GM19099 (cell line): Measurements from ENCODE around the gene WDR64.

ENCODE experiments used
- POLR2A ChIP-seq: IDR thresholded peaks from 3 replicates; pipeline ENCODE4 v1.6.1; 2011; ENCODE audit warnings: low read depth; ENCODE audit not compliant: insufficient read length; ENCODE audit errors: extremely low read depth

The WDR64 gene

DNA sequence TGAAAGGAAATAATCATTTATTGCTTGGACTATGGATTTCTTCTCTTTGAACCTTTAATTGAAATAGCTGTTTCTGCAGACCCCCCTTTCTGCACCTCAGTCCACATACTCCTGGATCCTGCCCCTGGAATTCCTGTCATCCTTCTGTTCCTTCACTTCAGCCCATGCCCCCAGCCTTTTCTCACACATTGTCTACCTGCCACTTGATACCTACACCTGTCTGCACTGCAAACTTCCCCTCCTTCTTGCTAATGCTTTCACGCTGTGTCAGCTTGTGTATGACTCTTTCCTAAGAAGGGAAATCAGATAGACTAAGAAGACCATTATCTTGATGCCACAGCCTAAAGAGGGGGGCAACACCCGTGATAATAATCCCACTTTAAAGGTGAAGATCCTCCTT, 115.7 kb downstream of the WDR64 start:
- TF ChIP-seq POLR2A: no peak

DNA sequence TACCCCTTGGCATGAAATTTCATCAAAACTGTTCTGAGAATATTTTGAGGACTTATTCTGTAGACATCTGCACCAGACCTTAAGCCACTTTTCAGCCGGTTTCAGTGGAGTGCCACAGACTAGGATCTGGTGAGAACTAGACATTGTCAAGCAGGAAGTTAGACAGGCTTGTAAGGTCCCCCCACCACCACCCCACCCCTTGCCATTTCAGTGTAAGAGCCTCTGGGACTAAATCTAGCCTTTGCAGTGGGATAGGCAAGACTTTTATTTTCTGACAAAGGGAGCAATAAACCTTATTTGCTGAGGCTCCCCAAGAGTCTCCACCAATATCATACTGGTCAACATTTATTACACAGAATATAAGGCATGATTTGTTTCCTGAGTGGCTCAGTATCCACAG, 118.0 kb downstream of the WDR64 start:
- TF ChIP-seq POLR2A: no peak

DNA sequence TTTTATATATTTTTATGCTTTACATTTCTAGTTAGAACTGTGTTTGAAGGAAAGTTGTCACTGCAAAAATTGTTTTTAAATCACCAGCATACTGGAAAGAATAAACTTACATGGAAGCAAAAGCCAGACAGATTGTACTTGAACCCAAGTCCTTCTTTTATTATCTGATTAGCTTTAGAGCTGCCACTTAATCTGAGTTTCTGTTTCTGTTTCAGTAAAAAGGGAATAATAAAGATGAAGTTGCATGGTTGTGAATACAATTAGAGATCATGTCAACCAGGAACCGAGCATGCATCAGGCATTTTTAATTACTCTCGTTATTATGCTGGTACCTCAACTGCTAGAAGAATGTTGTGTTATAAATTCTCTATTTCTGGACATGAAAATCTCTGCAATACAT, 119.0 kb downstream of the WDR64 start:
- no peak for TF ChIP-seq POLR2A

DNA sequence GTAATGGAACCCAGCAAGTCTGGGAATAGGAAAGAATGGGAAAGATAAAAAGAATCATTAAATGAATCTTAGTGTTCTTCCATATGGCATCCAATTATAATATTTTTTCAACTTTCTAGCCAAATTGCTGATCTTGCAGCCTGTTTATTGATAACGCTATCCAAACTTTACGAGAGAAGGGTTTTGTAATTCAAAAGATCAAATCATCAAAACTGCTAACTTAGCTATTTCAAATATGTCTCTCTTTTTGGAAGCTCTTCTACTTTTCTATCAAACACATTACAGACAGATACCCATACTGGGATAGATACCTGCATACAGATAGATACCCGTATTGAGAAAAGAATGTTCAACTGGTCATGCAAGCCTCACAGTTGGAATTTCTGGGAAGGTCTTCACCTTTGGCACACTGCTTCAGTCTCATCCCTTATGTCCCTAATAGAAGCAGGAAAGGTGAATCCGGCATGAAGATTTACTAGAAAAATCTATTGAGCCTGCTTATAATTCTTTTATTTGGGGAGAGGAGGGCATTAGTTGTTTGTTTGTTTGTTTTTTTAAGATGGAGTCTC, 120.9 kb downstream of the WDR64 start:
- no peak for TF ChIP-seq POLR2A

DNA sequence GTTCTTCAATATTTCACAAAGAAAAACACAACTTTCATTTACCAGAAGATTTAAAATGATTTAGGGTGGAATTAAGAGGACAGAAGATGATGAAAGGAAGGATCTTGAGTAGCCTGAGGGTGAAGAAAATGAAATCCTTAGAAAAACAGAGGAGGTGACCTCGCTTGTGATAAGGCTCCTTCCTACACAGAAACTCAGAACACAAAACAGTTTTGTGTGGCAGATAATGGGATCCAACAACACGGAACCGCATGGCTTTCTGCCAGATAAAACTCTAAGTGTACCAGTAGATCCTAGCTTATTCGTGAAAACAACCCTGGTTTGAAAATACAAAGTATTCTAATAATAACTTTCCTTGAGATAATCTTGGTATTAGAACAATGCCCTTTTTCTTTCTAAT, 121.9 kb downstream of the WDR64 start:
- no peak for TF ChIP-seq POLR2A

DNA sequence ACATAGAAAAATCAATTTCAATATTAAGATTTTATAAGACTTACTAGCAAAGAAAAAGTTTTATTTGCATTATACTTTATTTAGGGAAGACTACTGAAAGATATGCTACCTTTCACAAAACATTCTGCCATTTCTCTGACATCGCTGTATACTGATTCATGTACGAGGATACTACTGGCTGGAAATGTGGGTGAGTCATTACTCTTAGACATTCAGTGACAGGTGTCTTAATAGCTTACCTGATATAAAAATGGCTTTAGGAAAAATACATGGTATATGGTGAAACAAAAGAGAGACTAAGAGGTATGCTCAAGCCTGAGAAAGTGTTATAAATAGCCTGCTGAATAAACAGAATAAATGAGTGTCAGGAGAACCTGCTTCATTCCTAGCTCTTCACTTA, 122.9 kb downstream of the WDR64 start:
- TF ChIP-seq POLR2A: no peak

DNA sequence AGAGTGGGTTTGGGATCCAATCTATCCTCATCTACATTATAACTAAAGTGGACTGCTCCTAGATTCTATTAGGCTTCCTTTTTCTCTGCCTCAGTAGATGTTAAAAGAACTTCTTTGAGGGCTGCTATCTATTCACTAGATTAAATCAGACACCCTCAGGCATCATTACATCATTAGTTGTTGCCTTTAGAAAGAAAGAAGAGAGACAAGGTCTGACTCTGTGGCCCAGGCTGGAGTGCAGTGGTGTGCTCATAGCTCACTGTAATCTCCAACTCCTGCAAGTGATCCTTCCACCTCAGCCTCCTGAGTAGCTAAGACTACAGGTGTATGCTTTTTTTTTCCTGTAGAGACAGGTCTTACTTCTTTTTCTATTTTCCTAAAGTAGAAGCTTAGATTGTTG, 124.8 kb downstream of the WDR64 start:
- no peak for TF ChIP-seq POLR2A

DNA sequence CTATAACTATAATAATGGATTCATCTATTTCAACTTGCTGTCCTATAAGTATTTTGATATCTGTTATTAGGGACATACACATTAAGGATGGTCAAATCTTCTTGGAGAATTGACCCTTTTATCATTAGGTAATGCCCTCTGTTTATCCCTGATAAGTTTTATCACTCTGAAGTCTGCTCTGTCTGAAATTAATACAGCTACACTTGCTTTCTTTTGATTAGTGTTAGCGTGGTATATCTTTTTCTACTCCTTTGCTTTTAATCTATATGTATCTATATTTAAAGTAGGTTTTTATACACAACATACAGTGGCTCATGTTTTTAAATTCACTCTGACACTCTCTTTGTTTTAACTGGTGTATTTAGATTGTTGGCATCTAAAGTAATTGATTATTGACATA, 126.0 kb downstream of the WDR64 start:
- TF ChIP-seq POLR2A: no peak

DNA sequence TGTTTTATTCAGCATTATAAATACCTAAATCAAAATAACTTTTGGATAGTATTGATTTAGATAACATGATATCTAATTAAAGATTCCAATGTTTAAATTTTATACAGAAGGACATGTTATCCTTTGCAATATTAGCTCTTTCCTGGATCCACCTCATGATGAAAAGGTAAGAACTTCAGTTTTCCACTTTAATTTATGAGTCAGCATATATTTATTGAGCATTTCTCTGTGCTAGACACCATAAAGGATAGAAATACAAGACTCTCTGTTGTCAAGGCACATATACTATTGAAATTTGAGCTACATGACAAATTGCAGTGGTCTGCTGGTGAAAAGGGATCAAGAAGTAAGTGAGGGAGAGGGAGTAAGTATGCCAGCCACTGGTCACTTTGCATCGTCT, 127.8 kb downstream of the WDR64 start:
- no peak for TF ChIP-seq POLR2A

DNA sequence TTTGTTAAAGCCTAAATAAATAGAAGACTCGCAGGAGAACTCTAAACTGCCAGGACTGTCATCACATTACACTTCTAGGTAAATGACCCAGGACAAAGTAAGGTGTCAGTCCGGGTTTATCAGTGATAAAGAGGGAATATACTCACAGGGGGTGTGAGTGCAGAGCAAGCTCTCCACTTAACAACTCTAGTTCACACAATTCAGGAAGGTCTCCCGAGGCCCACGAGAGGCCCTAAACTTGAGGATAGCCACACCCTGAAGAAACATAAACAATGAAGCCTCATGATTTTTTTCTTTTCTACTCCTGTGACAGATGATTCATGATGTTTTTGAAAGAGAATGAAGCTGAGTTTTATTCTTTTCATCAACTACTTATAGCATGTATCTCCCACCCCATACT, 130.3 kb downstream of the WDR64 start:
- TF ChIP-seq POLR2A: no peak

DNA sequence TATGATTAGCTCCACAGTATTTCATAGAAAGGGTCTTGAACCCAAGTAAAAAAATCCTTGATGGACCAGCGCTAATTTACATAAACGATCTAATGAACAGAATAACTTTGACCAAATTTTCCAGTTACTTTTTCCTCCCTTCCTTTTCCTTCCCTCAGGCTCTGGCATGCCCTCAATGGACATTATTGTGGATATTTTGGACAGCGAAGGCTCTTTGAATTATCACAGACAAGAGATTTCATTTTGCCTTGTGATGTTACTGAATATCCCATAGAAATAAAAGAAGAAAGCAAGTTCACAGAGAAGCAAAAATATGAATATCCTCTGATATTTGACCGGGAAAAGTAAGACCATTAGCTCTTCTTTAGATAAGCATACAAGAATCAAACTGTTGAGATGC, 135.6 kb downstream of the WDR64 start:
- TF ChIP-seq POLR2A: no peak

DNA sequence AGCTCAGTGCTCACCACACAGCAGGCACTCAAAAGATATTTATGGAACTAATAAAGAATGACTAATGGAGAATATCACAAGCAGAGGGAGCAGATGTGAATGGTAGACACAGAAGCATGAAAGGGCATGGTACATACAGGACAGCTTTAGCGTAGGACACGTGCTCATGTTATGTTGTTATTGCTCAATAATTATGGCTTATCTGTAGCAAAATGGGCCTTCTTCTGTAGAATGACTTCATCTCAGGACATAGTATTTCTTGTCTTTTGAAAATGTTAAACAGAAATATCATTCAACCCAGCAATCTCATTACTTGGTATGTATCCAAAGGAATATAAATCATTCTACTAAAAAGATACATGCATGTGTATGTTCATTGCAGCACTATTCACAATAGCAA, 137.0 kb downstream of the WDR64 start:
- no peak for TF ChIP-seq POLR2A

DNA sequence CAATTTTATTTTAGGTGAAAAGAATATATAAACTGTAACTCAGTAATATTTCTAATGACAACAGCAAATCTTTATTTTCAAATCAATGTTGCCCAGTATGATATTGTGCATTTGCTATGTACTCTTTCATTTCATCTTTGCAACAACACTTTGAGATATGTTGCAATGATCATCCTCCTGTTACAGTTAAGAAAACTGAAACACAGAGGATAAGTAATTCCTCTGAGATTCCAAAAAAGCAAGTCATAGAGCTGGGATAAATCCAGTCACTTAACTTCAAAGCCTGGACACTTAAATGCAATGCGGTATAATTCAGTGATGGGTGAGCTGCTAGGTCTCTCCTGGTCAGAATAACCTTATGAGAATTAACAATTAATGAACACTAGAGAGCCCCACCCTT, 147.3 kb downstream of the WDR64 start:
- TF ChIP-seq POLR2A: no peak

DNA sequence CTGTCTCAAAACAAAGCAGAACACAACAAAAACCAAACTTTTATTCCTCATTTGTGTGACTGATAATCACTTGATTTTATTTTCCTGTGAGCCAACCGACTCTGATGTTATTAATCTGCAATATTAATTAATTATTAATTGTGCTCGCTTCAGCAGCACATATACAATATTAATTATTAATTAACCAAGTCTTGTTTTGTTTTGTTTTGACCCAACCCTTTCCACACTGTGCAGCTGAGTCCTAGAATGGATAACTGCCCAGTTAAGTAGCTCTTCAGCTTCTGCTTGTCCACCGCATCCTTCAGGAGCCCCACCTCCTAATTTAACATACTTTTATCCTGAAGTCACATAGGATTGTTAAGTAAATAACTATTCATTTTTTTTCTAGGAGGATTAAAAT, 148.6 kb downstream of the WDR64 start:
- TF ChIP-seq POLR2A: no peak

DNA sequence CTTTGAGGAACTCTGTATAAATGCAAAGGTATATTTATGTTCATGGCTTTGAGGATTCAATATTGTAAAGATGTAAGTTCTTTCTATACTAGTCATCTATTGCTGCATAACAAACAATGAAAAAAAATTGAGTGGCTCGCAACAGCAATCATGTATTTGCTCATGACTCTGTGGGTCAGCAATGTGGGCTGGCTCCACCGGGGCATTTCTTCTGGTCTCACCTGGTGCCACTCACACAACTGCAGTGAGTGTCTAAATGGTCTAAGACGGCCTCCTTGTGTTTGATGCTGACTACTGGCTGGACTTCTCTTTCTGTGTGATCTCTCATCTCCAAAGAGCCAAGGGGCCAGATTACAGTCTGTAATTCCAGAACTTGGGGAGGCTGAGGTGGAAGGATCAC, 150.8 kb downstream of the WDR64 start:
- TF ChIP-seq POLR2A: no peak

DNA sequence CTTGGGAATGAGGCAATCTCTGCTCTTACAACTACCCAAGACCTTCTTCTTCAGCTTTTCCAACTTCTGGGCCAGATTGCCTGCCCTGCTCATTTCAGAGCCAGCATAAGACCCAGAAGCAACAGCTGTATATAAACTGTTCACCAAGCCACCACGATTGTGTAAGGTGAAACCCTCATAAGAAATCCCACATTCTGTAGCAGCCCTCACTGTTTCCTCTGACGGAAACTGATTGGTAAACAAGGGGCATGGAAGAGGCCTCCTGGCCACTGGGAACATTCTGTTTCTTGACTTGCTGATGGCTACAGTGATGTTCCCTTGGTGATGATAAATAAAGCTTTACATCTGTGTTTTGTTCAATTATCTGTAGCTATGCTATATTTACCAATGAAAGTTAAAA, 156.2 kb downstream of the WDR64 start:
- no peak for TF ChIP-seq POLR2A

DNA sequence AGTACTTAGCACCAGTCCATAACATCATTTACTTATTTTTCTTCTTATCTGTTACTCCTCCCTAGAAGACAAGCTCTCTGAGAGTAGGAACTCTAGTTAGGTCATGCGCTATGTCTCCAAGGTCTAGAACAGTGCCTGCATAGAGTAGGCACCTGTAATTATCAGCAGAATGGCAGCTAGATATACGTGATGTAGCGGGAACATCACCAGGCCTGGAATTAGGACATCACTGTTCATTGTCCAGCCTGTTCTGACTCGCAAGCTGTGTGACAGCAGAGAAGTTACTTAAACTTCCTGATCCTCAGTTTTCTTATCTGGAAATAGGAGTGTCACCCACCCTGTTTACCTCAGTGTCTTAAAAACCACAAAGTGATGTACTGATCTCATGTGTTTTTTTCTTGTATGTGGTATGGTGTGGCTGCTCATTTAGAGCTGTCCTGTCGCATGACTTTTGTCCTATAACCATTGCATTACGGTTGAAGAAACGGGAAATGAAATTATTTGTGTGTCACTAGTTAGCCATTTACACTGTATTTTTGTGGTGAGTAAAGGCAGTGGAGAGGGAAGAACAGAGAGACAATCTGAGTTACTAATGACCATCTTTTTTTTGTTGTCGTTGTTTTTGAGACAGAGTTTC, 158.8 kb downstream of the WDR64 start:
- no peak for TF ChIP-seq POLR2A
